H1 (cell line): Measurements from ENCODE around the gene HLA-F. TPM values are rescaled to one million over a fixed set of nuclear protein-coding genes. Genes with fewer than 3 reads are reported as not detected.

Source experiments
- CTCF ChIA-PET: fragments of 300-600 bp; sonication (Branson Sonifier 250); formaldehyde crosslinking; loops from one replicate; lab custom pipeline; 2021; ENCODE audit not compliant: partially characterized antibody; lab: Charles Lee
- POLR2A ChIA-PET: fragments of 300-600 bp; sonication (Branson Sonifier 250); formaldehyde crosslinking; loops from one replicate; lab custom pipeline; 2021; ENCODE audit warnings: inconsistent platforms; ENCODE audit not compliant: partially characterized antibody; lab: Charles Lee
- DNase-seq, 2 experiments: peaks; one replicate each; pipeline versions ENCODE4 v3.0.0 to v3.0.0-alpha.2; 2010 to 2022; ENCODE audit warnings: low spot score in 2 of 2, low read depth in 1 of 2, mixed read lengths in 1 of 2
- FAIRE-seq: peaks from 2 replicates; lab custom pipeline; 2011; peaks lifted over from hg19 to GRCh38; lab: Jason Lieb, UNC
- H2AFZ ChIP-seq: 2 replicates; pipeline ENCODE4 v1.8.1; 2012; ENCODE audit warnings: low read length, inconsistent platforms
- H2AK5ac ChIP-seq: 2 replicates; pipeline ENCODE4 v1.6.1; 2013; ENCODE audit warnings: low read depth, low read length
- H2BK120ac ChIP-seq: replicated peaks from 2 replicates; pipeline ENCODE3; 2013; ENCODE audit warnings: low read depth, low read length, inconsistent platforms
- H2BK12ac ChIP-seq: 2 replicates; pipeline ENCODE4 v1.6.1; 2013; ENCODE audit warnings: low read depth, low read length
- H2BK15ac ChIP-seq: 2 replicates; pipeline ENCODE4 v1.6.1; 2013; ENCODE audit warnings: low read length
- H2BK20ac ChIP-seq: 2 replicates; pipeline ENCODE4 v1.6.1; 2013; ENCODE audit warnings: low read length
- H2BK5ac ChIP-seq: 2 replicates; pipeline ENCODE4 v1.6.1; 2013; ENCODE audit warnings: low read depth, low read length
- H3K14ac ChIP-seq: 2 replicates; pipeline ENCODE4 v1.6.1; 2013; ENCODE audit warnings: inconsistent platforms; ENCODE audit not compliant: insufficient read length
- H3K18ac ChIP-seq: 2 replicates; pipeline ENCODE4 v1.6.1; 2013; ENCODE audit warnings: low read length; ENCODE audit errors: extremely low read depth
- H3K23ac ChIP-seq: 2 replicates; pipeline ENCODE4 v1.6.1; 2013; ENCODE audit warnings: inconsistent platforms; ENCODE audit not compliant: insufficient read length
- H3K23me2 ChIP-seq: 2 replicates; pipeline ENCODE4 v1.6.1; 2013; ENCODE audit warnings: low read depth, low read length
- H3K27ac ChIP-seq: 2 replicates; pipeline ENCODE4 v1.6.1; 2011; ENCODE audit warnings: low read depth, low read length, inconsistent platforms
- H3K27me3 ChIP-seq, 4 experiments: replicated peaks in 1 of 4; 1 replicate in 1 of 4; 2 replicates in 3 of 4; pipeline versions ENCODE4 v1.6.1 to v1.8.1; 2011 to 2013; ENCODE audit warnings: low read length in 3 of 4, mild to moderate bottlenecking in 3 of 4, inconsistent platforms in 2 of 4, mixed read lengths in 2 of 4, moderate library complexity in 1 of 4; ENCODE audit not compliant: control insufficient read depth in 3 of 4, insufficient read depth in 3 of 4; ENCODE audit errors: extremely low read depth in 1 of 4
- H3K36me3 ChIP-seq, 4 experiments: 2 replicates each; pipeline versions ENCODE4 v1.6.1 to v1.8.1; 2011 to 2013; ENCODE audit warnings: mild to moderate bottlenecking in 4 of 4, low read length in 3 of 4, moderate library complexity in 2 of 4, control low read depth in 1 of 4, inconsistent platforms in 1 of 4; ENCODE audit not compliant: insufficient read depth in 4 of 4, control insufficient read depth in 2 of 4
- H3K4ac ChIP-seq: replicated peaks from 2 replicates; pipeline ENCODE3; 2013; ENCODE audit warnings: low read length, low read depth, mixed read lengths, inconsistent platforms; ENCODE audit not compliant: insufficient read length
- H3K4me1 ChIP-seq, 4 experiments: replicated peaks in 1 of 4; 1 replicate in 1 of 4; 2 replicates in 3 of 4; pipeline versions ENCODE4 v1.6.1 to v1.8.1; 2011 to 2013; ENCODE audit warnings: low read length in 3 of 4, inconsistent platforms in 2 of 4, mixed read lengths in 1 of 4; ENCODE audit not compliant: insufficient read depth in 4 of 4, control insufficient read depth in 3 of 4
- H3K4me2 ChIP-seq, 2 experiments: 2 replicates each; pipeline versions ENCODE4 v1.6.1 to v1.8.1; 2011 to 2013; ENCODE audit warnings: low read depth in 2 of 2, low read length in 2 of 2, control low read depth in 1 of 2, inconsistent platforms in 1 of 2, mild to moderate bottlenecking in 1 of 2; ENCODE audit not compliant: insufficient read depth in 1 of 2
- H3K4me3 ChIP-seq, 4 experiments: fragments of 200-600, 300-600 bp in 1 of 4; sonication (generic), shearing (Covaris generic), sonication (Bioruptor Twin) in 1 of 4; 2 replicates each; pipeline versions ENCODE4 v1.5.1 to v1.8.1; 2011 to 2016; ENCODE audit warnings: low read length in 4 of 4, low read depth in 3 of 4, control low read depth in 2 of 4, inconsistent platforms in 2 of 4, mild to moderate bottlenecking in 2 of 4, mixed read lengths in 1 of 4, moderate library complexity in 1 of 4; ENCODE audit not compliant: insufficient read depth in 2 of 4; ENCODE audit errors: extremely low read depth in 1 of 4
- H3K56ac ChIP-seq: replicated peaks from 2 replicates; pipeline ENCODE3; 2013; ENCODE audit warnings: low read depth, mild to moderate bottlenecking, mixed read lengths, low read length, inconsistent platforms; ENCODE audit not compliant: insufficient read length
- H3K79me1 ChIP-seq: 2 replicates; pipeline ENCODE4 v1.6.1; 2013; ENCODE audit warnings: low read depth, low read length, control low read depth
- H3K79me2 ChIP-seq, 2 experiments: 2 replicates each; pipeline versions ENCODE4 v1.6.1 to v1.8.1; 2012 to 2013; ENCODE audit warnings: low read length in 2 of 2, mild to moderate bottlenecking in 2 of 2, inconsistent platforms in 1 of 2; ENCODE audit not compliant: insufficient read depth in 2 of 2, control insufficient read depth in 1 of 2
- H3K9ac ChIP-seq, 4 experiments: replicated peaks in 1 of 4; 1 replicate in 1 of 4; 2 replicates in 3 of 4; pipeline versions ENCODE4 v1.6.1 to v1.8.1; 2011 to 2013; ENCODE audit warnings: low read depth in 3 of 4, low read length in 3 of 4, control low read depth in 2 of 4, mild to moderate bottlenecking in 2 of 4, moderate library complexity in 2 of 4, inconsistent platforms in 1 of 4; ENCODE audit errors: extremely low read depth in 1 of 4
- H3K9me3 ChIP-seq, 2 experiments: 2 replicates each; pipeline versions ENCODE4 v1.6.1 to v1.8.1; 2012 to 2013; ENCODE audit warnings: mild to moderate bottlenecking in 2 of 2, moderate library complexity in 2 of 2, control low read depth in 1 of 2, inconsistent platforms in 1 of 2, low read depth in 1 of 2, low read length in 1 of 2, mixed read lengths in 1 of 2; ENCODE audit not compliant: insufficient read depth in 2 of 2
- H4K20me1 ChIP-seq, 2 experiments: replicated peaks in 1 of 2; 2 replicates each; pipeline versions ENCODE3 to v1.8.1; 2011 to 2013; ENCODE audit warnings: inconsistent platforms in 2 of 2, low read length in 2 of 2, mild to moderate bottlenecking in 1 of 2; ENCODE audit not compliant: insufficient read depth in 2 of 2, control insufficient read depth in 1 of 2
- H4K5ac ChIP-seq: 2 replicates; pipeline ENCODE4 v1.6.1; 2013; ENCODE audit warnings: low read length, low read depth, mixed read lengths, inconsistent platforms; ENCODE audit not compliant: insufficient read length
- H4K8ac ChIP-seq: 2 replicates; pipeline ENCODE4 v1.8.0; 2013; ENCODE audit warnings: mild to moderate bottlenecking, moderate library complexity, low read length, inconsistent platforms; ENCODE audit not compliant: insufficient read depth; ENCODE audit errors: extremely low read depth
- H4K91ac ChIP-seq: replicated peaks from 2 replicates; pipeline ENCODE3; 2013; ENCODE audit warnings: low read length, mixed read lengths, inconsistent platforms; ENCODE audit not compliant: insufficient read length
- BRCA1 ChIP-seq: IDR thresholded peaks from 2 replicates; pipeline ENCODE4 v1.6.1; 2012; ENCODE audit warnings: low read depth, low read length, improper control_type of control experiment
- CBX5 ChIP-seq: fragments of 300-800, 300-1000 bp; sonication (generic); IDR thresholded peaks from 2 replicates; pipeline ENCODE4 v1.7.1; 2016; ENCODE audit warnings: antibody characterized with exemption, low read length, low read depth
- CBX8 ChIP-seq: fragments of 300-800, 300-1000 bp; sonication (generic); IDR thresholded peaks from 2 replicates; pipeline ENCODE4 v1.7.1; 2016; ENCODE audit warnings: low read depth, low read length, borderline replicate concordance
- CEBPB ChIP-seq: IDR thresholded peaks from 2 replicates; pipeline ENCODE4 v1.6.1; 2012; ENCODE audit warnings: low read depth, low read length
- CHD2 ChIP-seq: IDR thresholded peaks from 2 replicates; pipeline ENCODE4 v1.6.1; 2012; ENCODE audit warnings: low read length, improper control_type of control experiment
- CTBP2 ChIP-seq: IDR thresholded peaks from 2 replicates; pipeline ENCODE4 v1.7.0; 2011; ENCODE audit warnings: borderline replicate concordance, mild to moderate bottlenecking, moderate library complexity, mixed read lengths, low read length; ENCODE audit not compliant: insufficient read depth, insufficient read length
- EP300 ChIP-seq, 2 experiments: IDR thresholded peaks; 1 replicate in 1 of 2; 2 replicates in 1 of 2; pipeline ENCODE4 v1.6.1; 2011 to 2012; ENCODE audit warnings: low read depth in 2 of 2, low read length in 2 of 2, mild to moderate bottlenecking in 2 of 2, borderline replicate concordance in 1 of 2, inconsistent platforms in 1 of 2, moderate library complexity in 1 of 2
- GTF2F1 ChIP-seq: IDR thresholded peaks from 2 replicates; pipeline ENCODE4 v1.6.1; 2012; ENCODE audit warnings: low read depth, low read length, improper control_type of control experiment, borderline replicate concordance
- JUND ChIP-seq: IDR thresholded peaks from 2 replicates; pipeline ENCODE4 v1.6.1; 2011; ENCODE audit warnings: mild to moderate bottlenecking, improper control_type of control experiment, low read length
- KDM5A ChIP-seq: fragments of 200-600 bp; IDR thresholded peaks from 2 replicates; pipeline ENCODE4 v1.7.1; 2012; ENCODE audit warnings: mild to moderate bottlenecking, low read length, inconsistent platforms, mixed read lengths
- SUZ12 ChIP-seq: fragments of 200-600 bp; sonication (generic); IDR thresholded peaks from 2 replicates; pipeline ENCODE4 v1.6.1; 2012; ENCODE audit warnings: mild to moderate bottlenecking, inconsistent platforms, low read length, moderate library complexity, mixed read lengths
- TAF1 ChIP-seq: IDR thresholded peaks from 2 replicates; pipeline ENCODE4 v1.6.1; 2011; ENCODE audit warnings: mild to moderate bottlenecking, low read depth, low read length
- TEAD4 ChIP-seq: IDR thresholded peaks from 2 replicates; pipeline ENCODE4 v1.6.1; 2012; ENCODE audit warnings: low read depth, low read length, inconsistent platforms, mixed read lengths
- WGBS, 2 experiments: shearing (Covaris generic) in 1 of 2; methylation state at CpG; one replicate each; pipeline versions ENCODE4 v1.1.6 to v1.1.7; 2013 to 2015; ENCODE audit warnings: low lambda C conversion rate in 2 of 2, mixed read lengths in 2 of 2, inconsistent platforms in 1 of 2, low coverage in 1 of 2, missing lambda C conversion rate in 1 of 2; ENCODE audit not compliant: insufficient replicate concordance in 2 of 2, insufficient coverage in 1 of 2, insufficient read length in 1 of 2; ENCODE audit errors: extremely low coverage in 1 of 2, missing lambda C conversion rate in 1 of 2; 5-methylcytosine and 5-hydroxymethylcytosine counted together
- polyA plus RNA-seq, 7 experiments: library from polyadenylated mRNA; depleted of rRNA in 3 of 7; stranded (reverse) in 5 of 7; unstranded in 2 of 7; fragments of >200 nt in 5 of 7; fragments of 200-250 nt in 2 of 7; gene quantifications; 1 replicate in 5 of 7; 2 replicates in 1 of 7; 4 replicates in 1 of 7; pipeline versions ENCODE4 v1.2.1 to v1.2.3, GENCODE V29; 2011 to 2013; ENCODE audit warnings: missing spikeins in 2 of 7, mixed read lengths in 2 of 7
- total RNA-seq: library from RNA; stranded (reverse); fragmentation: NEBNext Ultra II Directional; extraction: Animal tissue kit (Norgen Biotek cat#: 25700); gene quantifications from 2 replicates; pipeline ENCODE4 v1.2.1, GENCODE V29; 2021
- TF ChIP-seq, protein P1 (sequence below): IDR thresholded peaks from 2 replicates; pipeline ENCODE4 v1.6.1; 2012; ENCODE audit warnings: inconsistent platforms

HLA-F gene
- total and polyA plus RNA-seq, 2 of the 8 experiments (the other 6 are each of a cell fraction or from before 2014, with no cell fraction given) = 9.6 to 11.7 TPM

DNA sequence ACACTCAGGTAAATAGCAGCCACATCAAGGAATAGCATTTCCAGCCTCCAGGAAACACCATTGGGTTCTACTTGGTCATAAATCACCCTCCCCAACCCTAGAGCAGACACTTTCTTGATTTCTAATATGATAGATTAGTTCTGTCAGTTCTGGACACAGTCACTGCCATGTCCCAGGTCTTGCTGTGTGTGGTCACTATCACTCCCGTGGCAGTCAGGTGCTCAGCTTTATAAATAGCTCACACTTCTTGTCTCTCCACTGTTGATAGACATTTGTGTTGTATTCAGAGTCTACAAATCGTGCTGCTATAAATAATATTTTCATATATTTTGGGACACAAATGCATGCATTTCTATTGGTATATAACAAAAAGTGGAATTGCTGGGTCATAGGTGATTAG, 13.3 kb downstream of the HLA-F start:
- Histone ChIP-seq H3K9me3 (no peaks in the 10 kb centered on the region), H2BK5ac (no peak overlapping the region), H3K9ac (no peak overlapping the region), H2AK5ac (no peak overlapping the region), H3K4me1 (no peaks in the 10 kb centered on the region), H3K27me3 (peaks cover 0 to 2% (median 0%) of the 10 kb centered on the region in 4 experiments; a peak in 1 of 7 replicates), H2BK15ac (no peak overlapping the region), H3K14ac (no peak overlapping the region), H3K79me1 (no peaks in the 10 kb centered on the region), H3K4me2 (no peak overlapping the region), H4K8ac (no peak overlapping the region), H3K36me3 (no peaks in the 10 kb centered on the region), H3K23me2 (no peaks in the 10 kb centered on the region), H3K4me3 (no peak overlapping the region), H3K56ac (no peak overlapping the region), H3K79me2 (no peaks in the 10 kb centered on the region), H3K4ac (no peak overlapping the region), H4K20me1 (peaks cover 0 to 3% of the 10 kb centered on the region in 2 experiments), H4K5ac (no peak overlapping the region), H2BK12ac (no peak overlapping the region), H2AFZ (no peak overlapping the region), H3K18ac (no peak overlapping the region), H2BK20ac (no peak overlapping the region), H3K23ac (no peak overlapping the region), H3K27ac (no peak overlapping the region), H2BK120ac (no peak overlapping the region), H4K91ac (no peak overlapping the region)
- FAIRE-seq (no peak), DNase-seq (no peak)
- POLR2A ChIA-PET = interaction anchor here (1.0 kb wide), 1 partner anchor 229 kb away, joined by 4 read pairs; no protein-coding TSS in a partner anchor
- 80% methylated on average over 2 of the region's 2 CpGs; no CpG with 5 or more reads in 1 of the 2 experiments for WGBS, 2 experiments
- TF ChIP-seq, protein P1, sequence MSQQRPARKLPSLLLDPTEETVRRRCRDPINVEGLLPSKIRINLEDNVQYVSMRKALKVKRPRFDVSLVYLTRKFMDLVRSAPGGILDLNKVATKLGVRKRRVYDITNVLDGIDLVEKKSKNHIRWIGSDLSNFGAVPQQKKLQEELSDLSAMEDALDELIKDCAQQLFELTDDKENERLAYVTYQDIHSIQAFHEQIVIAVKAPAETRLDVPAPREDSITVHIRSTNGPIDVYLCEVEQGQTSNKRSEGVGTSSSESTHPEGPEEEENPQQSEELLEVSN = no peak
- TF ChIP-seq JUND (no peak), CTBP2 (no peak), TAF1 (no peak), CBX8 (no peak), EP300 (IDR thresholded peaks at IDR 0.05; ENCODE audit: borderline replicate concordance in 1 of 2, low read depth in 2 of 2, low read length in 2 of 2) (no peak), CHD2 (no peak), CBX5 (no peak), KDM5A (no peak), BRCA1 (no peak), CEBPB (no peak), TEAD4 (no peak), SUZ12 (no peak), GTF2F1 (no peak)
- CTCF ChIA-PET = interaction anchor here (0.6 to 7.1 kb wide), 16 partner anchors 8 to 296 kb away, joined by 3 to 100 read pairs (median 6); no protein-coding TSS in a partner anchor
